B cell (primary cell): ENCODE results near the gene PTCD1. TPM values are rescaled to one million over a fixed set of nuclear protein-coding genes. Genes with fewer than 3 reads are reported as not detected.

Experiments used
- ATAC-seq: fragments of 200-7000 bp; cut with Tn5 transposase; one replicate; pipeline ENCODE4 v1.10.0; 2021; ENCODE audit warnings: low read depth, mild to moderate bottlenecking, moderate number of reproducible peaks, moderate library complexity
- CTCF ChIA-PET: fragments of 350-600 bp; sonication (Branson Sonifier 250); formaldehyde crosslinking; loops from one replicate; lab custom pipeline; 2021; ENCODE audit warnings: antibody characterized with exemption, inconsistent platforms; lab: Charles Lee
- POLR2A ChIA-PET: fragments of 350-600 bp; sonication (Branson Sonifier 250); formaldehyde crosslinking; loops from one replicate; lab custom pipeline; 2021; ENCODE audit warnings: antibody characterized with exemption; lab: Charles Lee
- DNase-seq: peaks from one replicate; pipeline ENCODE4 v3.0.0; 2013
- H2AFZ ChIP-seq: 2 replicates; pipeline ENCODE4 v1.6.1; 2012; ENCODE audit warnings: mild to moderate bottlenecking, low read depth, low read length; ENCODE audit not compliant: insufficient read depth, poor library complexity, severe bottlenecking
- H3K27ac ChIP-seq, 2 donors: 1 replicate in 1 of 2; 2 replicates in 1 of 2; pipeline ENCODE4 v1.5.1; 2012 to 2013; ENCODE audit warnings: low read length in 2 of 2, mild to moderate bottlenecking in 2 of 2, moderate library complexity in 1 of 2
- H3K27me3 ChIP-seq, 4 experiments: fragments of 200-600 bp in 1 of 4; sonication (generic) in 1 of 4; replicated peaks in 1 of 4; 1 replicate in 2 of 4; 2 replicates in 2 of 4; pipeline versions ENCODE4 v1.6.1 to v1.7.0; 2013 to 2016; ENCODE audit warnings: low read length in 3 of 4, mild to moderate bottlenecking in 2 of 4, mixed read lengths in 1 of 4, moderate library complexity in 1 of 4; ENCODE audit not compliant: insufficient read depth in 4 of 4, control insufficient read depth in 3 of 4; ENCODE audit errors: control extremely low read depth in 1 of 4
- H3K36me3 ChIP-seq, 2 experiments: replicated peaks in 1 of 2; 1 replicate in 1 of 2; 2 replicates in 1 of 2; pipeline versions ENCODE4 v1.6.1 to v1.7.1; 2013; ENCODE audit warnings: low read length in 1 of 2; ENCODE audit not compliant: insufficient read depth in 2 of 2, control insufficient read depth in 1 of 2; ENCODE audit errors: control extremely low read depth in 1 of 2, extremely low read depth in 1 of 2
- H3K4me1 ChIP-seq, 2 donors: fragments of 200-600 bp in 1 of 2; sonication (generic) in 1 of 2; 1 replicate in 1 of 2; 2 replicates in 1 of 2; pipeline versions ENCODE4 v1.5.1 to v1.6.1; 2013 to 2017; ENCODE audit warnings: low read length in 2 of 2; ENCODE audit not compliant: control insufficient read depth in 2 of 2, insufficient read depth in 2 of 2
- H3K4me2 ChIP-seq: replicated peaks from 2 replicates; pipeline ENCODE3; 2012; ENCODE audit warnings: mild to moderate bottlenecking, low read depth, low read length; ENCODE audit not compliant: poor library complexity, severe bottlenecking
- H3K4me3 ChIP-seq, 5 experiments: fragments of 200-600 bp in 1 of 5; sonication (generic) in 1 of 5; 1 replicate in 3 of 5; 2 replicates in 2 of 5; pipeline versions ENCODE4 v1.5.1 to v1.7.0; 2011 to 2016; ENCODE audit warnings: low read length in 4 of 5, mild to moderate bottlenecking in 4 of 5, low read depth in 2 of 5, control low read depth in 1 of 5, moderate library complexity in 1 of 5; ENCODE audit not compliant: insufficient read depth in 1 of 5; ENCODE audit errors: control extremely low read depth in 1 of 5, extremely low read depth in 1 of 5
- H3K79me2 ChIP-seq: fragments of 200-600 bp; sonication (generic); one replicate; pipeline ENCODE4 v1.6.0; 2016; ENCODE audit warnings: low read length; ENCODE audit not compliant: control insufficient read depth, insufficient read depth
- H3K9ac ChIP-seq: fragments of 200-600 bp; sonication (generic); 2 replicates; pipeline ENCODE4 v1.6.1; 2017; ENCODE audit warnings: mild to moderate bottlenecking, low read length, moderate library complexity
- H3K9me3 ChIP-seq, 3 donors: one replicate each; pipeline versions ENCODE4 v1.6.1 to v1.7.1; 2013; ENCODE audit warnings: low read length in 2 of 3; ENCODE audit not compliant: control insufficient read depth in 2 of 3, insufficient read depth in 1 of 3; ENCODE audit errors: control extremely low read depth in 1 of 3
- H4K20me1 ChIP-seq: 2 replicates; pipeline ENCODE4 v1.6.0; 2012; ENCODE audit warnings: mild to moderate bottlenecking, low read length; ENCODE audit not compliant: insufficient read depth, control insufficient read depth, poor library complexity, severe bottlenecking
- H3K27ac Mint-ChIP-seq: one replicate; pipeline ENCODE4 v1.8.0; 2021; ENCODE audit warnings: mixed read lengths
- H3K27me3 Mint-ChIP-seq: one replicate; pipeline ENCODE4 v1.8.0; 2021; ENCODE audit warnings: mixed read lengths
- H3K4me1 Mint-ChIP-seq: one replicate; pipeline ENCODE4 v1.8.0; 2021; ENCODE audit warnings: mixed read lengths
- H3K4me3 Mint-ChIP-seq: one replicate; pipeline ENCODE4 v1.8.0; 2021; ENCODE audit warnings: mixed read lengths
- H3K9me3 Mint-ChIP-seq: one replicate; pipeline ENCODE4 v1.8.0; 2022; ENCODE audit warnings: mixed read lengths; ENCODE audit not compliant: insufficient read depth
- EZH2 ChIP-seq: IDR thresholded peaks from 2 replicates; pipeline ENCODE4 v1.6.1; 2012; ENCODE audit warnings: borderline replicate concordance, low read depth, mild to moderate bottlenecking, moderate library complexity, low read length; ENCODE audit not compliant: insufficient read depth, poor library complexity, severe bottlenecking
- WGBS: methylation state at CpG from one replicate; pipeline ENCODE4 v1.1.5; 2013; ENCODE audit warnings: missing lambda C conversion rate; ENCODE audit not compliant: insufficient coverage; 5-methylcytosine and 5-hydroxymethylcytosine counted together
- intact Hi-C: fragments of 100-400 bp; cut with micrococcal nuclease; formaldehyde crosslinking; loops from one replicate; pipeline ENCODE4 v1.10.0; 2022
- polyA plus RNA-seq: library from polyadenylated mRNA; depleted of rRNA; stranded (reverse); fragments of >200 nt; gene quantifications from 2 replicates; pipeline ENCODE4 v1.2.3, GENCODE V29; 2012
- total RNA-seq, 2 donors: library from RNA; stranded (reverse); fragments of 120-200 nt in 1 of 2; gene quantifications; 1 replicate in 1 of 2; 2 replicates in 1 of 2; pipeline versions ENCODE4 v1.2.3 to v1.2.4, GENCODE V29; 2013 to 2022
- TF ChIP-seq, protein P1 (sequence below): fragments of 200-600 bp; IDR thresholded peaks from one replicate; pipeline ENCODE4 v1.8.0; 2022; ENCODE audit warnings: antibody characterized with exemption, mild to moderate bottlenecking

Gene PTCD1
- total and polyA plus RNA-seq, 2 donors (not counting 1 experiment from before 2014, with no cell fraction given) = 9.7 to 14.8 TPM

DNA sequence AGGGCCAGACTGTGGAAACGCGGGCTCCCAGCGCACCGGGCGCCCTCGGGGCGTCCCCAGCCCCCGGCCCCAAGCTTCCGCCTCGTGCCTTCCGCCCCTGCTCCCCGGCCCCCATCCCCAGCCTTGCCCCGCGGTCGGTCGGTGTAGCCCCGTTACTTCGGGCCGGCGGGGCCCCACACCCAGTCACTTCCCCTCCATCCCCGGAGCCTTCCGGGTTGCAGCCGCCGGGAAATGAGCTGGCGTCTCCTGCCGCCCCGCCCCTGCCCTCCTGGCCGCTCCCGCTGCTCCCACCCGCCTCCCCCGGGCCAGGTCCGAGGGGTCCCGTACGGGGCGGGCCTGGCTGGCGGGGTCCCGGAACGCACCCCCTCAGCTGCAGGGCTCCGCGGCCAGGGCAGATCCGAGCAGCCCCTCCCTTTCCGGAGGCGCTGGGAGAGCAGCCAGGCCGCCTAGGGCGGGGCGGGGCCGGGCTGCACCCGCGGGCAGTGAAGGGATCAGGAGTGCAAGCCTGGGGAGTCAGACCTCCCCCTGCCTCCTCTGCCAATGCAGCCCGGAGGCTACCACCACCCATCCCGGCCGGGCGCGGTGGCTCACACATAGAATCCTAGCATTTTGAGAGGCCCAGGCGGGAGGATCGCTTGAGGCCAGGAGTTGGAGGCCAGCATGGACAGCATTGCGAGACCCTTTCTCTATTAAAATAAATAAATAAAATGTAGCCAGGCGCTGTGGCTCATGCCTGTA is 63.4 kb downstream of the PTCD1 start:
- Histone ChIP-seq H3K4me1 (peaks cover 43 to 53% of the 10 kb centered on the region in 2 donors), H3K27me3 (no peaks in the 10 kb centered on the region), H3K79me2 (peaks cover 61% of the 10 kb centered on the region), H3K9me3 (no peaks in the 10 kb centered on the region), H3K4me3 (peak overlapping the region; percentile 52 to 91 (median 78)), H2AFZ (peak overlapping the region; percentile 92), H3K36me3 (peaks cover 0 to 11% of the 10 kb centered on the region in 2 experiments), H3K4me2 (peak overlapping the region; percentile 94), H3K27ac (peak overlapping the region; percentile 56 to 94), H3K9ac (peak overlapping the region; percentile 74), H4K20me1 (peaks cover 38% of the 10 kb centered on the region)
- ATAC-seq (peak; percentile 50), DNase-seq (peak; percentile 76)
- H3K27me3 Mint-ChIP-seq = no peaks in the 10 kb centered on the region
- TF ChIP-seq, protein P1, sequence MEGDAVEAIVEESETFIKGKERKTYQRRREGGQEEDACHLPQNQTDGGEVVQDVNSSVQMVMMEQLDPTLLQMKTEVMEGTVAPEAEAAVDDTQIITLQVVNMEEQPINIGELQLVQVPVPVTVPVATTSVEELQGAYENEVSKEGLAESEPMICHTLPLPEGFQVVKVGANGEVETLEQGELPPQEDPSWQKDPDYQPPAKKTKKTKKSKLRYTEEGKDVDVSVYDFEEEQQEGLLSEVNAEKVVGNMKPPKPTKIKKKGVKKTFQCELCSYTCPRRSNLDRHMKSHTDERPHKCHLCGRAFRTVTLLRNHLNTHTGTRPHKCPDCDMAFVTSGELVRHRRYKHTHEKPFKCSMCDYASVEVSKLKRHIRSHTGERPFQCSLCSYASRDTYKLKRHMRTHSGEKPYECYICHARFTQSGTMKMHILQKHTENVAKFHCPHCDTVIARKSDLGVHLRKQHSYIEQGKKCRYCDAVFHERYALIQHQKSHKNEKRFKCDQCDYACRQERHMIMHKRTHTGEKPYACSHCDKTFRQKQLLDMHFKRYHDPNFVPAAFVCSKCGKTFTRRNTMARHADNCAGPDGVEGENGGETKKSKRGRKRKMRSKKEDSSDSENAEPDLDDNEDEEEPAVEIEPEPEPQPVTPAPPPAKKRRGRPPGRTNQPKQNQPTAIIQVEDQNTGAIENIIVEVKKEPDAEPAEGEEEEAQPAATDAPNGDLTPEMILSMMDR = no peak
- TF ChIP-seq EZH2 = no peak
- peak overlapping the region; percentile 84 for H3K4me3 Mint-ChIP-seq
- intact Hi-C loops = loop anchor here (2.0 to 10.0 kb wide), 5 partner anchors 50 to 230 kb away; partner anchors contain the start of genes ARPC1A, CPSF4, FAM200A and PTCD1
- H3K27ac Mint-ChIP-seq = peak overlapping the region; percentile 82
- ChIA-PET POLR2A (interaction anchor here (0.6 to 4.0 kb wide), 7 partner anchors 10 to 505 kb away, joined by 3 to 33 read pairs (median 5); partner anchors contain the start of genes BUD31, PDAP1, TMEM130 and TRRAP), CTCF (interaction anchor here (0.7 to 1.7 kb wide), 2 partner anchors 18 to 34 kb away, joined by 3 to 7 read pairs; partner anchors contain the start of genes BUD31 and PDAP1)
- H3K9me3 Mint-ChIP-seq = no peaks in the 10 kb centered on the region
- H3K4me1 Mint-ChIP-seq = peaks cover 26% of the 10 kb centered on the region
- under 1% methylated on average over 49 of the region's 58 CpGs for WGBS
